A549 treated with AZD9567 at 1 μM for 4 hours (cell line): ENCODE data around the gene HYCC1. TPM values are rescaled to one million over a fixed set of nuclear protein-coding genes. Genes with fewer than 3 reads are reported as not detected.

Experiments used
- total RNA-seq: library from RNA; stranded (reverse); fragments of 200-300 nt; extraction: Qiagen RNA extraction; gene quantifications from 5 replicates; pipeline ENCODE4 v1.2.3, GENCODE V29; 2022; ENCODE audit not compliant: insufficient read depth

Gene HYCC1
- 16.6 to 26.5 TPM (median 22.3 TPM) in 5 replicates for total RNA-seq

DNA sequence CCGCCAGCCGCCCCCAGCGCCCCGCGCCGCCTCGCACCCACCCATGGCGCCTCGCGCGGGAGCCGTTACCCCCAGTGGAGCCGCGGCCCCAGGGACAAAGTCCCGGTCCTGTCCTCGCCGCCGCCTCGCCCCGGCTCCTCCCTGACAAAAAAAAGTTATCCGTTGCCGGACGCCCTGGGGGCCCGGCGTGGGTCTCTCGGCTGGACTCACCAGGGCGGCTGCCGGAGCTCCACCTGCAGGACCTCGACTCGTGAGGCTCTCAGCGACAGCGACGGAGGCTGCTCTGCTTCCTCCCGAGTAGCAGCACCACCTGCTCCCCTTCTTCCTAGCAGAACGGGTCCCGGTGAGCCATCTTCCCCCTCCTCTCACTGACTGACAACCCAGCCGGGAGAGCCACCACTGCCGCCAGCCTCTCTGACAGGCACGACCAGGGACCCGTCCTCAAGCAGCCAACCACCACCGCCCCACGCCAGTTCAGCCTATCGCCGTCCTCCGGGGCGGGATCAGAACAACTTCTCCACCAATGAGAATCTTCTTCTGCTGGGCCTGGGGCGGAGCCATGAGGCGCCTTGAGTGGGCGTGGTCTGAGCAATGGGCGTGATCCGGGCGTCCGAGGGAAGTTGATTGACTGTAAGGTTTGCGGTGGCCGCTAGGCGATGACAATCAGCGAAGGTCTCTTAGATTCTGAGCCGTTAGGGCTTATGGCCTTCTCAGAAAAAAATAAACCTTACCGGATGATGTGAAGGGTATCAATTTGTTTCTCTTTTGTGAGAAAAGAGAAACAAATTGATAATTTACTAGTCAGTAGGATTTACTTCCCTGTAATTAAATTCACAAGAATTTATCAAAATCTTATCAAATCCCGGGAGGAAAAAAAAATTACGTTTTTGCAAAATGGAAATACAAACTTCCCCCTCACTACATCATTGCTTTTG is at the start of gene HYCC1:
TSS of gene HYCC1 (minus strand) at position 416 of the 935 bp plus-strand sequence. CDS start 23,019 bp downstream, outside the sequence.

Other genes starting within 250 kb of the HYCC1 start
- gene TOMM7, start 191.3 kb downstream of the HYCC1 start, total RNA-seq: 421 to 1,013 TPM (median 461 TPM) in 5 replicates
- gene KLHL7, start 91.7 kb upstream of the HYCC1 start, total RNA-seq: 22.3 to 28.2 TPM (median 25.9 TPM) in 5 replicates
- 27.2 to 53.4 TPM (median 30.3 TPM) in 5 replicates for gene NUP42, start 167.9 kb upstream of the HYCC1 start, total RNA-seq
- 2.0 to 9.7 TPM (median 2.1 TPM) in 5 replicates for gene GPNMB, start 232.6 kb upstream of the HYCC1 start, total RNA-seq